GM12864 (cell line): ENCODE data around the gene MYRIP.
A peak's percentile ranks its signal among the peaks of the same experiment; 100 is the strongest.

Experiments used
- DNase-seq: peaks from one replicate; pipeline ENCODE4 v3.0.0-alpha.2; 2011; ENCODE audit warnings: low read depth
- H3K4me3 ChIP-seq: 2 replicates; pipeline ENCODE4 v1.5.1; 2011; ENCODE audit warnings: mild to moderate bottlenecking, low read depth, low read length, control low read depth
- CTCF ChIP-seq: IDR thresholded peaks from 2 replicates; pipeline ENCODE4 v1.5.1; 2011; ENCODE audit warnings: low read depth, mild to moderate bottlenecking, moderate library complexity, low read length, control low read depth, inconsistent platforms; ENCODE audit errors: missing control alignments

The MYRIP gene

GRCh38 chr3:39989746-39990145 lies 180.3 kb downstream of the MYRIP start:
- TF ChIP-seq CTCF, result no peak
- H3K4me3 ChIP-seq, result no peak overlapping the region
- DNase-seq, result no peak

GRCh38 chr3:39990532-39990931 lies 181.1 kb downstream of the MYRIP start:
- TF ChIP-seq CTCF, result peak; percentile 61
- no peak overlapping the region for H3K4me3 ChIP-seq
- DNase-seq, result peak; percentile 21

- DNase-seq, result no peak
- H3K4me3 ChIP-seq, result no peak overlapping the region
- TF ChIP-seq CTCF, result no peak
These were observed 199.4 kb downstream of the MYRIP start for GRCh38 chr3:40008796-40009195.

GRCh38 chr3:40009991-40010390 lies 200.6 kb downstream of the MYRIP start:
- no peak overlapping the region for H3K4me3 ChIP-seq
- no peak for TF ChIP-seq CTCF
- DNase-seq, result no peak

- no peak for DNase-seq
- no peak overlapping the region for H3K4me3 ChIP-seq
- no peak for TF ChIP-seq CTCF
These were observed 203.0 kb downstream of the MYRIP start for GRCh38 chr3:40012381-40012780.

GRCh38 chr3:40016391-40016790 lies 207.0 kb downstream of the MYRIP start:
- no peak overlapping the region for H3K4me3 ChIP-seq
- DNase-seq, result no peak
- no peak for TF ChIP-seq CTCF

- DNase-seq, result no peak
- TF ChIP-seq CTCF, result no peak
- no peak overlapping the region for H3K4me3 ChIP-seq
These were observed 209.0 kb downstream of the MYRIP start for GRCh38 chr3:40018369-40018768.
